GM23338 (cell line): ENCODE results near the gene ZNF579.

Experiments
- EZH2 ChIP-seq: fragments of 200-600 bp; sonication (generic); IDR thresholded peaks from one replicate; pipeline ENCODE4 v1.8.0; 2017; ENCODE audit warnings: antibody characterized with exemption, mild to moderate bottlenecking, low read depth; ENCODE audit not compliant: unreplicated experiment
- EZH2phosphoT487 ChIP-seq: fragments of 200-600 bp; sonication (generic); IDR thresholded peaks from one replicate; pipeline ENCODE4 v1.8.1; 2018; ENCODE audit warnings: antibody characterized with exemption; ENCODE audit not compliant: unreplicated experiment
- JUNB ChIP-seq: IDR thresholded peaks from one replicate; pipeline ENCODE4 v1.6.1; 2016; ENCODE audit warnings: antibody characterized with exemption; ENCODE audit not compliant: unreplicated experiment
- NANOG ChIP-seq: IDR thresholded peaks from 2 replicates; pipeline ENCODE4 v1.6.1; 2016; ENCODE audit warnings: antibody characterized with exemption, borderline replicate concordance
- POLR2AphosphoS5 ChIP-seq: IDR thresholded peaks from 2 replicates; pipeline ENCODE4 v1.6.1; 2016; ENCODE audit warnings: antibody characterized with exemption, low read depth
- REST ChIP-seq: IDR thresholded peaks from one replicate; pipeline ENCODE4 v1.6.1; 2018; ENCODE audit warnings: antibody characterized with exemption; ENCODE audit not compliant: unreplicated experiment
- STAT1 ChIP-seq: IDR thresholded peaks from one replicate; pipeline ENCODE4 v1.6.1; 2016; ENCODE audit warnings: antibody characterized with exemption; ENCODE audit not compliant: unreplicated experiment
- ZNF114 ChIP-seq: fragments of 250-450 bp; sonication (Bioruptor Pico); IDR thresholded peaks from 2 replicates; pipeline ENCODE4 v1.5.0; 2020; ENCODE audit warnings: mild to moderate bottlenecking, moderate library complexity
- ZNF331 ChIP-seq: fragments of 250-450 bp; sonication (Bioruptor Pico); IDR thresholded peaks from 2 replicates; pipeline ENCODE4 v1.5.0; 2020; ENCODE audit warnings: low read depth, mild to moderate bottlenecking, moderate library complexity
- TF ChIP-seq, protein P1 (sequence below), 2 experiments: fragments of 200-600 bp in 1 of 2; sonication (generic) in 1 of 2; conservative IDR thresholded peaks; 2 replicates each; pipeline versions ENCODE4 v1.5.1 to v1.6.1; 2016 to 2017; ENCODE audit warnings: antibody characterized with exemption in 2 of 2, low read depth in 2 of 2, mild to moderate bottlenecking in 2 of 2, moderate library complexity in 1 of 2
- TF ChIP-seq, protein P2 (sequence below): IDR thresholded peaks from 2 replicates; pipeline ENCODE4 v1.6.1; 2016; ENCODE audit warnings: antibody characterized with exemption

- TF ChIP-seq, protein P1, sequence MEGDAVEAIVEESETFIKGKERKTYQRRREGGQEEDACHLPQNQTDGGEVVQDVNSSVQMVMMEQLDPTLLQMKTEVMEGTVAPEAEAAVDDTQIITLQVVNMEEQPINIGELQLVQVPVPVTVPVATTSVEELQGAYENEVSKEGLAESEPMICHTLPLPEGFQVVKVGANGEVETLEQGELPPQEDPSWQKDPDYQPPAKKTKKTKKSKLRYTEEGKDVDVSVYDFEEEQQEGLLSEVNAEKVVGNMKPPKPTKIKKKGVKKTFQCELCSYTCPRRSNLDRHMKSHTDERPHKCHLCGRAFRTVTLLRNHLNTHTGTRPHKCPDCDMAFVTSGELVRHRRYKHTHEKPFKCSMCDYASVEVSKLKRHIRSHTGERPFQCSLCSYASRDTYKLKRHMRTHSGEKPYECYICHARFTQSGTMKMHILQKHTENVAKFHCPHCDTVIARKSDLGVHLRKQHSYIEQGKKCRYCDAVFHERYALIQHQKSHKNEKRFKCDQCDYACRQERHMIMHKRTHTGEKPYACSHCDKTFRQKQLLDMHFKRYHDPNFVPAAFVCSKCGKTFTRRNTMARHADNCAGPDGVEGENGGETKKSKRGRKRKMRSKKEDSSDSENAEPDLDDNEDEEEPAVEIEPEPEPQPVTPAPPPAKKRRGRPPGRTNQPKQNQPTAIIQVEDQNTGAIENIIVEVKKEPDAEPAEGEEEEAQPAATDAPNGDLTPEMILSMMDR (conservative IDR thresholded peaks at IDR 0.05; ENCODE audit: low read depth in 2 of 2), result no peak
- TF ChIP-seq POLR2AphosphoS5, result no peak
- TF ChIP-seq ZNF331 (CRISPR knock-in tag), result no peak
- TF ChIP-seq EZH2phosphoT487, result no peak
- TF ChIP-seq, protein P2, sequence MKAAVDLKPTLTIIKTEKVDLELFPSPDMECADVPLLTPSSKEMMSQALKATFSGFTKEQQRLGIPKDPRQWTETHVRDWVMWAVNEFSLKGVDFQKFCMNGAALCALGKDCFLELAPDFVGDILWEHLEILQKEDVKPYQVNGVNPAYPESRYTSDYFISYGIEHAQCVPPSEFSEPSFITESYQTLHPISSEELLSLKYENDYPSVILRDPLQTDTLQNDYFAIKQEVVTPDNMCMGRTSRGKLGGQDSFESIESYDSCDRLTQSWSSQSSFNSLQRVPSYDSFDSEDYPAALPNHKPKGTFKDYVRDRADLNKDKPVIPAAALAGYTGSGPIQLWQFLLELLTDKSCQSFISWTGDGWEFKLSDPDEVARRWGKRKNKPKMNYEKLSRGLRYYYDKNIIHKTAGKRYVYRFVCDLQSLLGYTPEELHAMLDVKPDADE, result peak; percentile 51; the same call in 1 of the 2 replicates
- TF ChIP-seq EZH2, result no peak
- TF ChIP-seq STAT1, result no peak
- TF ChIP-seq REST, result no peak
- no peak for TF ChIP-seq NANOG
- TF ChIP-seq JUNB, result no peak
- 0 out of 2 replicates have a peak, but pooled peaks have one; percentile 71 for TF ChIP-seq ZNF114 (CRISPR knock-in tag)
Observed at GRCh38 chr19:55599842-55600661, 19.4 kb upstream of the ZNF579 start, which contains the start of gene ZNF524.
